NCI-H2029 (cell line): ENCODE measurements around the gene FAM174C.

Source experiments
- DNase-seq: peaks from one replicate; lab custom pipeline; 2025; lab: John Stamatoyannopoulos, UW

The FAM174C gene

DNA sequence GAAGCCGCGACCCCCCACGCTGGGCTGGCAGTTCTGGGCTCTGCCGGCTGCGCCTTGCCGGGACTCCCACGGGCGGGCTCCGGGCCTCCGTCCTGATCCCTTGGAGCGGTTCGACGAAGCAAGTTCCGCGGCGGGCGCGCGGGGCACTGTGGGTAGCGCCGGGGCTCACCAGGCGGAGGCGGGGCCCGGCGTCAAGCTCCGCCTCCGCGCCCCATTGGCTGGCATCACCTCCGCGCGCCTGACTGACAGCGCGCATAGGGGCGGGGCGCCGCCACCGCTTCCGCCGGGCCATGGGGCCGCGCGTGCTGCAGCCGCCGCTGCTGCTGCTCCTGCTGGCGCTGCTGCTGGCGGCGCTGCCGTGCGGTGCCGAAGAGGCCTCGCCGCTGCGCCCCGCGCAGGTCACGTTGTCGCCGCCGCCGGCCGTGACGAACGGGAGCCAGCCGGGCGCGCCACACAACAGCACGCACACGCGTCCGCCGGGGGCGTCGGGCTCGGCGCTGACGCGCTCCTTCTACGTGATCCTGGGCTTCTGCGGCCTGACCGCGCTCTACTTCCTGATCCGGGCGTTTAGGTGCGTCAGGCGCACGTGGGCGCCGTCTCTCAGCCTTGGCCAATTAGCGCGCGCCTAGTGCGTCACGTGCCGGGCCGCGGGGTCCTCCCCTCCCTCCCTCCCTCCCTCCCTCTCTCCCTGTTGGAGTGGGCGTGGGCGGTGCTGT, at the start of gene FAM174C:
TSS of gene FAM174C (plus strand) at position 271 of the 716 bp plus-strand sequence. CDS start at position 291, 20 bp downstream.
- peak; percentile 96 for DNase-seq

DNA sequence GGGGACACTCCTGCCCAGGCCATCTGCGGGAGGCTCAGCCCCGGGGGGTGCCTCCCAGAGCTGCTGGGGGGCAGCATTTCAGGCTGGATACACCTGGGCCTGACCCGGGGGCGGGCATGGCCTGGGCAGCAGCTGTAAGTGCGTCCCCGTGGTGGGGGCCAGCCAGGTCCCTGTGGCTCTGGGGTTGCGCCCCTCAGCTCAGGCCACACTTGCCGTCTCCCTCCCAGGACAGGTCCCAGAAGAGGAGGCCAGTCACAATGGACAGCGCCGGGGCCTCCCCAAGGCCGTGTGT, 49.2 kb upstream of the FAM174C start:
- no peak for DNase-seq

DNA sequence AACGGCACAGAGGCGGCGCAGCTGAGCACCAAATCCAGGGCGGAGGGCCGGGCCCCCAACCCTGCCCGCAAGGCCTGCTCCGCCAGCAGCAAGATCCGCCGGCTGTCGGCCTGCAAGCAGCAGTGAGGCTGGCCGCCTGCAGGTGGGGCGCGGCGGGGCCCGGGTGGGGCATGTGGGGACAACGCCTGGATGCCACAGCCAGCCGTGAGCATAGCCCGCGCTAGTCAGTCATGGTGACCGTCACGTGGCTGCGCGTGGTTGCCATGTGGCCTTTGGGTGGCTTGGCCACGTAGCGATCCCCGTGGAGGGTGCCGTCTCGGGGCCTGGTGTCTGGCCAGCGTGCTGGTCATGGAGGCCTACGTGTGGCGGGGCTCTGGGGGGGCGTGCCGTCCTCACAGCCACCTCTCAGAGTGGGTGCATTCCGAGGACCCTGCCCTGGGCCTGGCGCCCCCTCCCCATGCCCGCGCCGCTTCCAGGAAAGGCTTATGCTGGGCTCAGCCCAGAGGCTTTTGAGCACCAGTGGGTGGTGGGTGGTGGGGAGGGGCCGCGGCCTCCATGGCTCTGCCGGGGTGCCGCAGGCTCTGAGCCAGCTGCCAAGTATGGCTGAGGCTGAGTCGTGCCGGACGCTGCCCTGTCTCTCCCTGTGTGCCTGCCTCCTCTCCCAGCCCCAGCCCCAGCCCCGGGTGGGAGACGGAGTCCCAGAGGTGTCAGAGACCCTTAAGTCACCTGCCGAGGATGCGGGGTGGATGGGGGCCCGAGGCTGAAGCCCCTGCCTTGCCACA, 48.6 kb upstream of the FAM174C start:
- DNase-seq: no peak

DNA sequence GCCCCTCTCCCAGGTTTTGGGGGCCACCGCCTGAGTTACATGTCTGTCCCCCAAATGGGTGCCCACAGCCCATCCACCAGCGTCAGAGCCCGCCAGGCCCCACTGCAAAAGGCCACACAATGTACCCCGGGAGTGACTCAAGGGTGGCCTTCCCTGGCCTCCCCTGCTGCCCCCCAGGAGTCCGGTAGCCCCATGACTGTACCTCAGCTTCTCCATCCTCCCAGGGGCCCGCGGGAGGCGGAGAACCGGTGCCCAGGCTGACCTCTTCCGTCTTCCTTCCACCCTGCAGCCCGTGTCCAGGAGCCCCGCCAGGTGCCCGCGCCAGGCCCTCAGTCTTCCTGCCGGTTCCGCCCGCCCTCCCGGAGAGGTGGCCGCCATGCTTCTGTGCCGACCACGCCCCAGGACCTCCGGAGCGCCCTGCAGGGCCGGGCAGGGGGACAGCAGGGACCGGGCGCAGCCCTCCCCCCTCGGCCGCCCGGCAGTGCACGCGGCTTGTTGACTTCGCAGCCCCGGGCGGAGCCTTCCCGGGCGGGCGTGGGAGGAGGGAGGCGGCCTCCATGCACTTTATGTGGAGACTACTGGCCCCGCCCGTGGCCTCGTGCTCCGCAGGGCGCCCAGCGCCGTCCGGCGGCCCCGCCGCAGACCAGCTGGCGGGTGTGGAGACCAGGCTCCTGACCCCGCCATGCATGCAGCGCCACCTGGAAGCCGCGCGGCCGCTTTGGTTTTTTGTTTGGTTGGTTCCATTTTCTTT, 47.9 kb upstream of the FAM174C start:
- no peak for DNase-seq

DNA sequence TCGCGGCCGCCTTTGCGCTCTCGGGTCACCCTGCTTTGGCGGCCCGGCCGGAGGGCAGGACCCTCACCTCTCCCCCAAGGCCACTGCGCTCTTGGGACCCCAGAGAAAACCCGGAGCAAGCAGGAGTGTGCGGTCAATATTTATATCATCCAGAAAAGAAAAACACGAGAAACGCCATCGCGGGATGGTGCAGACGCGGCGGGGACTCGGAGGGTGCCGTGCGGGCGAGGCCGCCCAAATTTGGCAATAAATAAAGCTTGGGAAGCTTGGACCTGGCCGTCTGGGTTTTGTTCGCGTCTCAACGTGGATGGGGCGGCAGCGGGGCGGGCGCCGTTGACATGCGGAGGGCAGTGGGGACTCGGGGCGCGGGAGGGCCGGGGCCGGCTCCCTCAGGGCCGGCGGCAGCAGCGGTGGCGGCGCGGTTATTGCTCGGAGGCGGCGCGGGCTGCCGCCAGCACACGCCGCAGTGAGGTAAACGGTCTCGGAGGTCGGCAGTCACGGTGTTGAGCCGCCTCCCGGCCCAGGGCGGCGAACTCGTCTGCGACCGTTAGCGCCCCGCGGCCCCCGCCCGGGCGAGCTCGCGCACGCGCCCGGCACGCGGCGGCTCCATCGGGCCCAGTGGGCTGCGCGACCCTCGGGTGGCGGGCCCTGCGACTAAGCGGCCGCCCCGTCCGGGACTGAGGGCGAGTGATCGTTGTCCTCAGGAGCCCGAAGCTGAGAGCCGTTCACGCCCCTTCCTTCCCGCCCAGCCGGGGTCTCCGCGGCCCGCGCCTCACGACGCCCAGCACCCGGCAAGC, 47.0 kb upstream of the FAM174C start:
- no peak for DNase-seq

DNA sequence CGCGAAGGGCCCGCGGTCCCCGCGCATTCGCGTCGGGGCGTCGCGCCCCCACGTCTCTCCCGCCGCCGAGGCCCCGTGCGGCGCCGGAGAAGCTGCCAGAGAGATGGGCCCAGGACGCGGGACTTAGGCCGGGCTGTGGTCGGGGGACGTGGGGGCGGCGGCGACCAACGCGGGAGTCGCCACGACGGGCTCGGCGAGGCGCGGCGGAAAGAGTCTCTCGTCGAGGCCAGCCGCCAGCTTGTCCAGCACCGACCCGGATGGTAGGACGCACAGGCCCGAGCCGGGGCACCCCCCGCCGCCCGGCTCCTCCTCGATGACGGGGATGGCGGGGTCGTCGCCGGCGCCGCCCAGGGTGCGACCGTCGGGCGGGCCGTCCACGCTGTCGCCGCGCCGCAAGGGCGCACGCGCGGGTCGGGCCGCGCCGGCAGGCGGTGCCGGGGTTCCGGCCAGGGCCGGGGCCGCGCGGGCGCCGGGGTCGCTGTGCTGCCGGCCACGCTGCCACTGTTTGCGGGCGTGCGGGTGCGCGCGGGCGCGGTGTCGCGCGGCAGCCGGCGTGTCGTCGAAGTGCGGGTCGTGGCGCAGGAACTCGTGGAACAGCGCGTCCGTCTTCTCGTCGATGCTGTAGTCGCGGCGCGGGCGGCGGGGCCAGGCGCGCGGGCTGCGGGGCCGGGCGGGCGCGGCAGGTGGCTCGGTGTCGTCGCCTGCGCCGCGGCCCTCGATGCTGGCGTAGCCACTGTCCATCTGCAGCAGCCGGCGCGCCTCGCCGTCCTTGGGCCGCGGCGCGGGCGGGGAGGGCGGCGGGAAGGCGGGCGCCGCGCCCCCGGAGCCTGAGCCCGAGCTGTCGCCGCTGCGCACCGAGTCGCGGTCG, 46.0 kb upstream of the FAM174C start:
- DNase-seq: no peak

DNA sequence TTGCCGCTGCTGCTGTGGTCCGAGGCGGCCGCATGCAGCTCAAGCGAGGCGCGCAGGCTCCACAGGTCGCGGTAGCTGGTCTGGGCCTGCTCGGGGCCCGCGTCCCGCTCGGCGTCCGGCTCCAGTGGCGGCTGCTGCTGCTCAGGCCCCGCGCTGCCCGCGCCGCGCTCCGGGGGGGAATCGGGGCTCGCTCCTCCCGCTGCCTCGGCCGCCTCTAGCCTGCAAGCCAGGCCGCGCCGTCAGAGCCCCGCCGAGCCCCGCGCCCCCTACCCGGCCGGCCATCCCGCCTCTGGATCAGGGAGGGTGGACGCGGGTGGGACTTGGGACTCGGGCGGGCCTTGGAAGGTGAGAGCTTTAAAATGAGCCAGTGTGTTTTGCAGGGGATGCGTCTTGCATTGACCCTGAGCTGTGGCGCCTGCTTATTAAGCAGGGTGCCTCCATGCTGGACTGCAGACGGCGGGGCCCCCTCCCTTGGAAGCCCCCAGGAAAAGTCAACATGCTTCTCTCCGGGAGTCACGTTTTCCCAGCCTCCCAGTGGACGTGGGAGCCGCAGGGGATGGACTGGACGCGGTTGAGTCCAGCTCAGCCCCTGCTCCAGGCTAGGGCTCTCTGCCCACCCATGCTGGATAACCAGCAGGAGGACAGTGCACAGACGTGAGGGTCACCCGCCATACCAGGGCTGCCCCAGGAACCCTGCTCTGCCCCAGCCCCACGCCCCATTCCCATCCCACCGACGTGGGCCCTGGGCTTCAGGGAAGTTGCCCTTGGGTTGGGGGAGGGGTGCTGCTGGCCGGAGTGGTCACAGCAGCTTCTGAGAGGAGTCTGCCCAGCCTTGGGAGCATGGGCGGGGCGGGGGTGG, 45.2 kb upstream of the FAM174C start:
- no peak for DNase-seq

DNA sequence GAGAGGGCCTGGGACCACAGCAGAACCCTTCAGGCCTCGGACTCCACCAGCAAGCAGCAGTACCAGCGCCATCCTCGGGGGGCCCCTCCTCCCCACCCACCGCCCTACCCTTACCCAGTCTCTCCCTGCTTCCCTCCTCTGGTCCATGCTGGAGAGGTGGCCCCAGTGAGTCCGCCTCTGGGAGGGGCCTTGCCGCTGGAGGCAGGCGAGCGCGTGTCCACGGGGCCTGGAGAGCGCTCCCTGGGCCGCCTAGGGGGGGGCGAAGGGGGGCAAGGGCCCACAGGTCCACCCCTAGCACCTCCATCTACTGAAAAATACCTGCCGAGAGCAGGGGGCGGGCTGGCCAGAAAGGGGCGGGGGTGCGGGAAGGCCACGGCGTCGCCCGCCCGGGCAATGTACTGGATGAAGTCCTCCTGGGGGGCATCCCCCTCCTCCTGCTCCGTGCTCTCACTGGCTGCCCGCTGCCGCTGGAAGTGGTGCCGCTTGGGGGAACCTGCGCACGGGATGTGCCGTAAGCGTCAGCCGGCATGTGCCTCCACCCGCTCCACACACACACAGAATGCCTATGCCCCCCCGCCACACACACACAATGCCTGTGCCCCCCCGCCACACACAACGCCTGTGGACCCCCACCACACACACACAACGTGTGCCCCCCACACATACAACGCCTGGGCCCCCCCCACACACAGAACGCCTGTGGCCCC, 44.4 kb upstream of the FAM174C start:
- DNase-seq: no peak

DNA sequence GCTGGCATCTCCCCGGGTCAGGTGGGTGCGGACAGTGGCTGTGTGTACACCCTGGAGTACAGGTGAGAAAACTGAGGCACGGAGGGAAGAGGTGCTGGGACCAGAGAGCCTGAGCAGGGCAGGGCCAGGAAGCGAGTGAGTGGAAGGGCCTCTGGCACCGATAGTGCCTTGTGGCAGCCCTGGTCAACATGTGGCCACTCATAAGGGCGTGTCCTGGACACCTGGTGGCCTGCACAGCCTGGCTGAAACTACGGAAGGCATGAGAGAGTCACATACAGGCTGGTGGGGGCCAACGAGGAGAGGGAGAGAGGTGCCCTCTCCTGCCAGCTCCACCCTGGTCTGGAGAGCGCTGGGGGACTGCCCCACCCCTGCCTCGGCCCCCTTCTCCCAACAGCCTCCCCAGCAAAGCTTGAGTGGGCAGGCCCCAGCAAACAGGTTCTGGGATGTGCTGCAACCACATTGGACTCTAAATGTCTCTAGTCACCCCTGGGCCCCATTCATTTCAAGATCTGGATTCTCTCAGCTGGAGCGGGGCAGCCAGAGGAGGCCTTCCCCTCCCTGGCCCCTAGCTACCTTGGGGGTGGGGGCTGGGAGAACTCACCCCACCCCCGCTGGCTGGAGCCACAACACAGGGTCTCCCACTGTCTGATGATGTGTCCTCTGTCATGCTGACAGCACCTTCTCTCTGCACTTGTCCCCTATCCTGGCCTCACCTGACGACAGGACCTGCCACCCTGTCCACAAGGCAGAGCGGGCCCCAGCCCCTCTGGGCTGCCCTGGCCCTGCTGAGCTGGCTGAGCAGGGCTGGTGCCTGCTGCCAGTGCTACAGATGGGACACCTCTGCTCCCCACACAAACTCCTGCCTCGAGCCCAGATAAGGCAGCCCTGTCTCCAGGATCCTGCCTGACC, 43.3 kb upstream of the FAM174C start:
- no peak for DNase-seq

DNA sequence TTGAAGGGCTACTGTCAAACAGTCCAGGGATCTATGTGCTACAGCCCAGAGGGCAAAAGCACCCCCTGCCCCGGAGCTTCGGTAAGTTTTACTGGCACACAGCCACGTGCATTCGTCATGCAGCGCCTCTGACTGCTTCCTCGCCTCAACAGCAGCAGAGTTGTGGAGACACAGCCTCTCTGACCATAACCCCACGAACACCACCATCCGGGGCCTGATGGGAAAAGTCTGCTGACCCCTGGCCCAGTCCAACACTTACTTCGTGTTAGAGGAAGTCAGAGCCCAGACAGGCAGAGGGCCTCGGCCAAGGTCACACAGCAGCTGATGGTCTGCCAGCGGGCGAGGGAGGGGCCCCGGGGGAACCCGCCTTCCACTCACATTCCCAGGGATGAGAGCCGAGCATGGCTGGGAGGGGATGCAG, 42.7 kb upstream of the FAM174C start:
- no peak for DNase-seq

DNA sequence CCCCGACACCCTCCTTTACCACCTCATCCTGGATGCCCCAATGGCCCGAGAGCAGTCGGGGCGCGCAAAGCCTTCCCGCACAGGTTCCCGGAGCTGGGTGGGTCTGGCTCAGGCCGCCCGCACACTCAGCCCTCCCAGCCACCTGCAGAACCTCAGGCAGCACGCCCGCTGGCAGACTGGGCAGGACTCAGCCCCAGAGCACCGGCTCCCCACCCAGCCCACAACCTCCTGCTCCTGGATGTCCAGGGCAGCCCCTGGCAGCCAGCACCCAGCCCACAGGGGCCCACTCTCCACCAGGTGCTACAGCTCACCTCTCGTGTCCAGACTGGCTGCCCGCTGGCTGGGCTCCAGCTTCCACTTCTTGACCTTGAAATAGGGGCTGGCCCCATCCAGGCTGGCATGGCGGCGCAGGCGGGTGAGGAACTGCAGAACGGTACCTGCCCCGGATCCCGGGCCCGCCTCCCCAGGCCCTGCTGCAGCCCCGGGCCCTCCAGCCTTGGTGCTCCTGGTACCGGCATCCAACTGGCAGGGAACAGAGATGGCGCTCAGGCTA, 42.1 kb upstream of the FAM174C start:
- DNase-seq: no peak

DNA sequence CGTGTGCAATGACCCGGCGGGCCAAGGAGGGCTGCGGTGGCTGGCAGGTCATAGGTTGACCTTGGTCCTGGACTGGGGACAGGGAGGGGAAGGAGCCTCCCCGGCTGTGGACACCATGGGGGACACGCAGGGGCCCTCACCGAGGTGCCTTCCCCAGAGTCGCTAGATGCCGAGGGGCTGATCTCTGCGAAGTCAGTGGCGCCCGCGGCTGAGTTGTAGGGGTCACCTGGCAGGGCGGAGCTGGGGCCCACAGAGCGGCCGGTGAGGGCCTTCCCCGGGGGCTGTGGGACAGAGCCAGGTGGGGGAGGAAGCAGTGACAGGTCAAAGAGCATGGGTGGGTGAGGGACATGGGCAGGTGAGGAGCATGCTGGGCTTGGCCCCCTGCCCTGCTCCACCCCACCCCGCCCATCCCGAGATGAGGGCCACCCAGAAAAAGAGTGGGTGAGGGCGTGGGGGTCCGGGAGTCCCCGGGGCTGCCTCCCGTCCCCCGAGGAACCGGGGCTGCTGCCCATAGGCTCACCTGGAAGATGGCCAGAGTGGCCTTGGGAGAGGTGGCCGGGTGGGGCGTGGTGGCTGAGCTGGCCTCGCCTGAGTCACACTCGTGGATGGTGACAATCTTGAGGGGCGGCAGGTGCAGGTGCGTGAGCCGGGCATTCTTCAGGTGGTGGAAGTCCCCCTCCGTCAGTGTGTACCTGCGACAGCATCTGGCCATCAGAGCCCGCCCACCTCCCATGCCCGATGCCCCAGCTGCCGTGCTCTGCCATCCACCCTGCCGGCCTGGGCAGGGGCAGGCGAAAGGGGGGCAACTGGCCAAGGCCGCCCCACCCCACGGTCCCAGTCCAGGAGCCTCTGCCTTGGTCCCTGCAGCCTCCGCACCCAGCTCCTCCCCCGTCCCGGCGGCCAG, 41.0 kb upstream of the FAM174C start:
- no peak for DNase-seq

DNA sequence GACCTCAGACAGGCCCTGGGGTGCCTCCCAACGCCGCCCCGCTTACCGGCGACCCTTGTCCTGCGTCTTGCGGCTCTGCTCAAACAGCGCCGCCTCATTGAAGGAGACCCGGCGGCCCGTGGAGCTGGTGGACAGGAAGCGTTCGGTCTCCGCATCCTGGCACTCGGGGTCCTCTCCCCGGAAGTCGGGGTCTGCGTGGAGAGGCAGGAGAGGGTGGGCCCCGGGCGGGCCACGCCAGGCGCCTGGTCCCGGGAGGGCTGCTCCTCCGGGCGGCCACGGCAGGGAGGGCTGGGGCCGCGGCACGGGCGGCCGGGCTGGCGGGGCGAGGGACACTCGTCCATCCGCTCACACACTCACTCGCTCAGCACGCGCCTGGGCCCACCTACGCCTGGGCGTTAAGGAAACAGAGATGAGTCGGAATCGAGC, 40.4 kb upstream of the FAM174C start:
- no peak for DNase-seq

DNA sequence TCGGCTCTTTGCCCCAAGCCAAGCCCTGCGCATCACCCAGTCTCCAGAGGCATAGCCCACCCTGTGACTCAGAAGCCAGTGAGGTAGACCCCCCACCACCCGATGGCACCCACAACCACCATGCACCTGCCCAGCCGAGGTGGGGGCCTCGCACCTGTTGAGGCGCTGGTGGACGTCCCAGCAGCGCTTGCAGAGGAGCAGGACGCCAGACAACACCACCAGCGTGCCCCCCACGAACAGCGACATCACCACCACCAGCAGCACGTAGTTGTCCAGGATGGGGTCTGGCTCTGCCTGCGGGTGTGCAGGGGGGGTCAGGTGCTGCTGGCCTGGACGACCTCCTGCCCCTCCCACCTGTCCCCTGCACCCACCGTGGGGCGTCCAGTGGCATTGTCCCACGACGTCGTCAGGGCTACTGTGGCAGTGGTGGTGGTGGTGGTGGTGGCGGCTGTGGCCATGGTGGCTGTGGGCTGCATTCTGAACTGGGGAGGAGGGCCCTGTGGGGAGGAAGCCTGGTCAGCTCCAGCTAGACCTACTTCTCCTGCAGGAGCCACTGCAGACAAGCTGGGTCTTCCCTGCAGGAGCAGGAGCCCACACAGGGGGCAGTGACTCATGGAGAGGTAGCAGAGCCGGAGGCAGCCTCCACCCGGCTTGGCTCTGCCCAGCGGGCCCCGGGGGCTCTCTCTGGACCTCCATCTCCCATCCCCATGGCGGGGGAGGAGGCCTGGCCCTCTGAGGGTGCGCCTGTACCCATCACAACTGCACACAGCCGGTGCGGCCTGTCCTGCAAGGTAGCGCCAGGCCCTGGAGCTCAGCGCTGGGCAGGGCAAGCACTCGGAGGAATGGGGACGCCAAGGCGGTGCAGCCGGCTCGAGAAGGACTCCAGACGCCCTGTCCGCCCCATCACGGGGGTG, 39.4 kb upstream of the FAM174C start:
- DNase-seq: no peak

DNA sequence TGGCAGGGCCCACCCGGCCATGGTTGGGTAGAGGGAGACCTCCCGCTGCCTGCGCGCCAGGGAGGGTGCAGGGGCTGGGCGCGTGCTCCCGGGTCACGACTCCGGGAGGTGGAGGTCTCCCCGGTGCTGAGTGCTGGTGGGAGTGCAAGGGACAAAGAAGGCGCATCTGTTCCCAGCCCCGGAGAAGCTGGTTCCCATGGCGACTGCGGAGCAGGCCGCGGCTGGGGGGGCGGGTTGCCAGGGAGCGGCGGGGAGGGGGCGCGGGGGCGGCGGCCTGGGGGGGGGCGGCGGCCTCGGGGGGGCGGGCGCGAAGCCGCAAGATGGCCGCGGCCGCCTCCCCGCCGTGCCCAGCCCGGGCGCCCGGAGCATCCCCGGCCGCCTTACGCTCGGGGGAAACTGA, 38.8 kb upstream of the FAM174C start:
- DNase-seq: no peak
